GM18499 (cell line): ENCODE results near the gene ARL6IP5.

Experiments
- ATAC-seq: cut with Tn5 transposase; IDR thresholded peaks from one replicate; pipeline ENCODE4 v1.9.1; 2021; ENCODE audit warnings: moderate number of reproducible peaks; ENCODE audit not compliant: insufficient read depth, unreplicated experiment

Gene ARL6IP5

GRCh38 chr3:69084326-69085167 is at the start of gene ARL6IP5:
Gene ARL6IP5, plus strand, starts transcription at chr3:69084937. Its CDS starts 111 bp downstream, at chr3:69085048.
- peak; percentile 40 for ATAC-seq

GRCh38 chr3:69044608-69045007 is 40.1 kb upstream of the ARL6IP5 start:
- ATAC-seq: no peak

GRCh38 chr3:69048990-69049389 is 35.7 kb upstream of the ARL6IP5 start:
- ATAC-seq: no peak

GRCh38 chr3:69051756-69052471 is 32.8 kb upstream of the ARL6IP5 start, which contains the start of gene TMF1:
Gene TMF1, minus strand, starts transcription at chr3:69052333. Its CDS starts 247 bp downstream, at chr3:69052086.
- peak; percentile 96 for ATAC-seq

GRCh38 chr3:69052472-69052898 is 32.3 kb upstream of the ARL6IP5 start:
- no peak for ATAC-seq

- ATAC-seq: peak; percentile 95
These were observed 26.4 kb upstream of the ARL6IP5 start for GRCh38 chr3:69058180-69058946.

GRCh38 chr3:69058947-69059224 is 25.9 kb upstream of the ARL6IP5 start:
- ATAC-seq: no peak

GRCh38 chr3:69059688-69060087 is 25.0 kb upstream of the ARL6IP5 start:
- no peak for ATAC-seq

- ATAC-seq: no peak
These were observed 21.1 kb upstream of the ARL6IP5 start for GRCh38 chr3:69063636-69064035.

- no peak for ATAC-seq
These were observed 19.3 kb upstream of the ARL6IP5 start for GRCh38 chr3:69065318-69065964.

- no peak for ATAC-seq
These were observed 18.6 kb upstream of the ARL6IP5 start for GRCh38 chr3:69066121-69066520.

- ATAC-seq: no peak
These were observed 11.8 kb upstream of the ARL6IP5 start for GRCh38 chr3:69072928-69073327.

- ATAC-seq: no peak
These were observed 5.2 kb upstream of the ARL6IP5 start for GRCh38 chr3:69079269-69080159.

GRCh38 chr3:69080233-69080920 is 4.4 kb upstream of the ARL6IP5 start, which contains the start of gene UBA3:
Gene UBA3, minus strand, starts transcription at chr3:69080365. Its CDS starts 12 bp downstream, at chr3:69080353.
- ATAC-seq: no peak

- no peak for ATAC-seq
These were observed 3.0 kb upstream of the ARL6IP5 start for GRCh38 chr3:69081583-69082262.

GRCh38 chr3:69082361-69082760 is 2.4 kb upstream of the ARL6IP5 start:
- no peak for ATAC-seq

- peak; percentile 59 for ATAC-seq
These were observed 1.9 kb upstream of the ARL6IP5 start for GRCh38 chr3:69082805-69083204.

GRCh38 chr3:69085168-69085832 is 563 bp downstream of the ARL6IP5 start:
- no peak for ATAC-seq
